Lower lobe of right lung (tissue), 2 donors: ENCODE results near the gene SLC24A5. TPM values are rescaled to one million over a fixed set of nuclear protein-coding genes. Genes with fewer than 3 reads are reported as not detected.
A peak's percentile ranks its signal among the peaks of the same experiment; 100 is the strongest.

ENCODE experiments used
- ATAC-seq, 2 donors: fragments of 200-7000 bp; cut with Tn5 transposase; one replicate each; pipeline ENCODE4 v1.9.1; 2020 to 2022; ENCODE audit warnings: mild to moderate bottlenecking in 2 of 2, moderate library complexity in 2 of 2
- DNase-seq: peaks from one replicate; pipeline ENCODE4 v3.0.0-alpha.2; 2020
- H3K27ac ChIP-seq: fragments of 200-600 bp; one replicate; pipeline ENCODE4 v1.8.0; 2022
- H3K27me3 ChIP-seq: fragments of 200-600 bp; one replicate; pipeline ENCODE4 v1.8.0; 2022; ENCODE audit warnings: low read depth
- H3K36me3 ChIP-seq: fragments of 200-600 bp; one replicate; pipeline ENCODE4 v1.8.0; 2022; ENCODE audit warnings: mild to moderate bottlenecking
- H3K4me1 ChIP-seq: fragments of 200-600 bp; one replicate; pipeline ENCODE4 v1.8.0; 2022
- H3K4me3 ChIP-seq: fragments of 200-600 bp; one replicate; pipeline ENCODE4 v1.8.0; 2022; ENCODE audit warnings: mild to moderate bottlenecking
- H3K9me3 ChIP-seq: fragments of 200-600 bp; one replicate; pipeline ENCODE4 v1.8.0; 2022
- intact Hi-C: fragments of 100-400 bp; cut with DNase I; formaldehyde crosslinking; loops from one replicate; pipeline ENCODE4 v1.11.0; 2022
- total RNA-seq: library from RNA; stranded (reverse); fragmentation: NEBNext Ultra II Directional; extraction: Animal tissue kit (Norgen Biotek cat#: 25700); gene quantifications from one replicate; pipeline ENCODE4 v1.2.1, GENCODE V29; 2021
- TF ChIP-seq, protein P1 (sequence below): fragments of 200-600 bp; IDR thresholded peaks from one replicate; pipeline ENCODE4 v1.8.0; 2022; ENCODE audit warnings: antibody characterized with exemption, mild to moderate bottlenecking
- donor health status: DM: no; HTN: yes; CAD: no; lungs with severe emphysema.

Gene SLC24A5
- total RNA-seq, 1 donor from 2014 or later = not detected

DNA sequence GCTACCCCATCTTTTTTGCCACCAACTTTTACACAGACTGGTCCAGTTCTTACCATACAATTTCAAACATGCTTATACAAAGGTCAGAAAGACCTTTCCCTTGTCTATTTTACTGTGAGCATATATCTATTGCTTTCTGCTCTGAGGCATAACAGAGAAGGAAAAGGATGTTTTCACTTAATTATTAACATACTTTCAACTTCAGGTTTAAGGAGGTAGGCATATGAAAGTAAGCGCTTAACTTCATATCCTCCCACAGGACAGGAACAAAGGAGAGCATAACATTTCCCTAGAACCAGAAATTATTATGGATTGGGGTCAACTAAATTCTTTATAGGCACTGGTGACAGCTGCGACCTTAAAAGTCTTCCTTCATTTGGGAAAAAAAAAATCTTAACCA is 56.2 kb downstream of the SLC24A5 start:
- no peaks in the 10 kb centered on the region for H3K4me1 ChIP-seq
- intact Hi-C loops = no loop called here
- DNase-seq (no peak), ATAC-seq (no peak)
- H3K27ac ChIP-seq = peak overlapping the region; percentile 74
- peak overlapping the region; percentile 67 for H3K4me3 ChIP-seq
- H3K36me3 ChIP-seq = no peaks in the 10 kb centered on the region
- H3K27me3 ChIP-seq = peaks cover 10% of the 10 kb centered on the region
- no peaks in the 10 kb centered on the region for H3K9me3 ChIP-seq
- TF ChIP-seq, protein P1, sequence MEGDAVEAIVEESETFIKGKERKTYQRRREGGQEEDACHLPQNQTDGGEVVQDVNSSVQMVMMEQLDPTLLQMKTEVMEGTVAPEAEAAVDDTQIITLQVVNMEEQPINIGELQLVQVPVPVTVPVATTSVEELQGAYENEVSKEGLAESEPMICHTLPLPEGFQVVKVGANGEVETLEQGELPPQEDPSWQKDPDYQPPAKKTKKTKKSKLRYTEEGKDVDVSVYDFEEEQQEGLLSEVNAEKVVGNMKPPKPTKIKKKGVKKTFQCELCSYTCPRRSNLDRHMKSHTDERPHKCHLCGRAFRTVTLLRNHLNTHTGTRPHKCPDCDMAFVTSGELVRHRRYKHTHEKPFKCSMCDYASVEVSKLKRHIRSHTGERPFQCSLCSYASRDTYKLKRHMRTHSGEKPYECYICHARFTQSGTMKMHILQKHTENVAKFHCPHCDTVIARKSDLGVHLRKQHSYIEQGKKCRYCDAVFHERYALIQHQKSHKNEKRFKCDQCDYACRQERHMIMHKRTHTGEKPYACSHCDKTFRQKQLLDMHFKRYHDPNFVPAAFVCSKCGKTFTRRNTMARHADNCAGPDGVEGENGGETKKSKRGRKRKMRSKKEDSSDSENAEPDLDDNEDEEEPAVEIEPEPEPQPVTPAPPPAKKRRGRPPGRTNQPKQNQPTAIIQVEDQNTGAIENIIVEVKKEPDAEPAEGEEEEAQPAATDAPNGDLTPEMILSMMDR = no peak

DNA sequence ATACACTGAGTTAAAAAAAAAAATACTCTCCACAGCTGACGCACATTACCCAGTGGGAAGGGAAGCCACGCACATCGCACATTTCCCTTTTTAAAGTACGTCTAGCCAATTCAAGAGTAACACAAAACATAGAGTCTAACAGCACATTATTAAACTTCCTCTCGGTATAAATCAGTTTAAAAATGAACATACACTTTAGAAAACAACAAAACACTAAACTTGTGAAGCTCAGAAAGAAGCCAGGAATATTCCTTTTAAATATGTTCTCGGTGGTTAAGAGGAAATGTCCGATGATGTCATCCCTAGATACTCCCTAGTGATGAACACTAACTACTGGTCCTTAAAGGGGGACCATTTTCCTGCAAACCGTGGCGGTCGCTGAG is 56.6 kb downstream of the SLC24A5 start:
- Histone ChIP-seq H3K27me3 (peaks cover 10% of the 10 kb centered on the region), H3K36me3 (no peaks in the 10 kb centered on the region), H3K4me1 (no peaks in the 10 kb centered on the region), H3K27ac (peak overlapping the region; percentile 74), H3K4me3 (peak overlapping the region; percentile 67), H3K9me3 (no peaks in the 10 kb centered on the region)
- intact Hi-C loops = no loop called here
- DNase-seq = no peak
- TF ChIP-seq, protein P1 = no peak
- ATAC-seq = peak; percentile 84 to 90

DNA sequence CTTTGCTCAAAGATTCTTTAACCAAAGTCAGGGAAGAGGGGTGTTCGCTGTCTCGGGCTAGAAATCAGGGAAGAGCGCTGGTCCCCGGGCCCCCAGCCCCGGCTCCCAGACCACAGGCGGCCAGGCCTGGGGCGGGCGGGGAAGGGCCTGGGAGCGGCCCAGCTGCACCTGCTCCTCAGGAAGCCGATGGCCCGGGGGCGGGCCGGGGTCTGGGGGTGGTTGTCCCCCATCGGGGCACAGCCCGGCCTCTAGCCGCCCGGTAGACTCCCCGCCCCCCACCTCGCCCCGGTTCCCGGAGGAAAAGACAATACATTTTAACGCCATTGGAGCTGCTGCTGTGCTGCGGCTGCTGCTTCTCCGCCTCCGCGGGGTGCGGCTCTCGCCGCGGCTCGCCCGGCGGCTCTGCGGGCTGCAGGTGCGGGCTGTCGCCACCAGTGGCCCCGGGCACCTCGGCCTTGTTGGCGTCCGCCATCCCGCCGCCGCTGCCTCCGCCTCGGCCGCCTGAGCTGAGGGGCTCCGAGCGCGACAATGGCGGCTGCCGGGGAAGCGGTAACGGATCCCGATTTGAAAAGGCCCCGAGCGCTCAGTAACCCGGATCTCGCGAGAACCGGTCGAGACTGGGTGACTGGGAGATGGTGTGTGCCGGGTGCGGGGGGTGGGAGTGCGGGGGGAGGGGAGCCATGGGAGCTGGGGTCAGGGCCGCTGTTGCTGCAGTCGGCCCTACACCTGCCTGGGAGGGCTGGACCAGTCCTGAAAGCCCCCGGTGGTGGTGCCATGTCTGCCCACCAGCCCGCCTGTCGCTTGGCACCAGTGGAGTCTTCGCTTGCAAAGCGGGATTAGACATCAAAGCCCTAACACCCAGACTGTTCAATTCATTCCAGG is 57.2 kb downstream of the SLC24A5 start, which contains the start of gene MYEF2:
MYEF2 (minus strand) TSS at position 530 of the 882 bp plus-strand sequence; CDS start at position 472, 58 bp downstream.
- H3K27ac ChIP-seq = peak within 1 kb of the TSS; percentile 74
- peak; percentile 80 for DNase-seq
- no peaks in the 10 kb centered on the region for H3K36me3 ChIP-seq
- no peaks in the 10 kb centered on the region for H3K4me1 ChIP-seq
- H3K27me3 ChIP-seq = peaks cover 10% of the 10 kb centered on the region
- peak within 1 kb of the TSS; percentile 67 for H3K4me3 ChIP-seq
- no peaks in the 10 kb centered on the region for H3K9me3 ChIP-seq
- TF ChIP-seq, protein P1 = peak; percentile 14
- intact Hi-C loops = no loop called here
- ATAC-seq = peak; percentile 90 to 95

DNA sequence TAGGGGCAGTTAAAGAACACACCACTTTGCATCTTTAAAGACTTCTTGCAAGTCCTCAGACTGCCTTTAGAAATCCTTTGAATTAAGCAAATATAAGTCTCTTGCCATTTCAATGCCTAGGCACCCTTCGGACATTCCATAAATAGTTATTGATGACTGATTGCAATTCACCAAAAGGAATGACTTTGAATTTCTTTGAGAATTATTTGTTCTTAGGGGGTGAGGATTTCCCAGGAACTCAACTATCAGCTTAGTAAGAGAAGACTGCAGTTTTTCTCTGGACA is 57.8 kb downstream of the SLC24A5 start:
- ATAC-seq = no peak
- H3K27ac ChIP-seq = no peak overlapping the region
- no peaks in the 10 kb centered on the region for H3K9me3 ChIP-seq
- peaks cover 10% of the 10 kb centered on the region for H3K27me3 ChIP-seq
- H3K4me3 ChIP-seq = peak overlapping the region; percentile 67
- no peaks in the 10 kb centered on the region for H3K36me3 ChIP-seq
- H3K4me1 ChIP-seq = no peaks in the 10 kb centered on the region
- no peak for DNase-seq
- intact Hi-C loops = no loop called here
- TF ChIP-seq, protein P1 = no peak

DNA sequence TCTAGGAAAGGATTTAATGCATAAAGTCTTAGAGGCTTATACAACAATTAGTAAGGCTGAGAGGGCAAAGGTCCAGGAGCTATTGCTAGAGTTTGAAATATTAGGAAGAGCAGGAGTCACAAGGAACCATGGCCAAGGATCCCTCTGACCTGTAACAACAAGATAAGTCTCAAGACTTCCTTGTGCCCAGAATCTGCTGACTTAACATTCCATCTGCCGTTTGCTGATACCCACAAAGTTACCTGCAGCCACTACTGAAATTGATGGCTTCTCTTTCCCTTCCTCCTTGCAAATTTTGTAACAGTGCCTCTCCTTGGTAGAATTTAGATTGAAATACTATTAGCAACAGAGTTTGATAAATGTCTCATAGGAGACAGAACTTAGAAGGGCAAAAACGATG is 62.0 kb downstream of the SLC24A5 start:
- Histone ChIP-seq H3K36me3 (no peaks in the 10 kb centered on the region), H3K4me3 (no peak overlapping the region), H3K27ac (no peak overlapping the region), H3K27me3 (peaks cover 8% of the 10 kb centered on the region), H3K4me1 (no peaks in the 10 kb centered on the region), H3K9me3 (no peaks in the 10 kb centered on the region)
- DNase-seq (no peak), ATAC-seq (no peak)
- intact Hi-C loops = no loop called here
- TF ChIP-seq, protein P1 = no peak
